Panc1 (cell line): Measurements from ENCODE around the gene JAZF1. TPM values are rescaled to one million over a fixed set of nuclear protein-coding genes. Genes with fewer than 3 reads are reported as not detected.

Experiments
- ATAC-seq: fragments of 200-7000 bp; cut with Tn5 transposase; 2 replicates; pipeline ENCODE4 v1.9.1; 2020; ENCODE audit warnings: mild to moderate bottlenecking, moderate library complexity
- BruUV-seq: library from RNA; stranded (reverse); fragments of 400-500 nt; replicated peaks from 2 replicates; lab custom pipeline; 2021; lab: Mats Ljungman, UMichigan
- CTCF ChIA-PET: fragments of 300-600 bp; sonication (Branson Sonifier 250); formaldehyde crosslinking; loops from one replicate; lab custom pipeline; 2022; ENCODE audit warnings: antibody characterized with exemption; lab: Charles Lee
- POLR2A ChIA-PET: fragments of 300-600 bp; sonication (Branson Sonifier 250); formaldehyde crosslinking; loops from one replicate; lab custom pipeline; 2022; ENCODE audit warnings: antibody characterized with exemption; lab: Charles Lee
- DNase-seq: peaks from one replicate; pipeline ENCODE4 v3.0.0-alpha.2; 2010; ENCODE audit warnings: low read depth, low spot score
- H3K27ac ChIP-seq: 2 replicates; pipeline ENCODE4 v1.5.1; 2011; ENCODE audit warnings: mild to moderate bottlenecking, low read length, inconsistent platforms
- H3K27me3 ChIP-seq: fragments of 200-500 bp; sonication (Bioruptor generic); 2 replicates; pipeline ENCODE4 v1.6.0; 2014; ENCODE audit warnings: low read length, inconsistent platforms; ENCODE audit not compliant: control insufficient read depth, insufficient read depth
- H3K36me3 ChIP-seq: fragments of 200-500 bp; sonication (Bioruptor generic); 2 replicates; pipeline ENCODE4 v1.5.1; 2014; ENCODE audit warnings: inconsistent platforms, mild to moderate bottlenecking, low read length, moderate library complexity; ENCODE audit not compliant: control insufficient read depth, insufficient read depth
- H3K4me1 ChIP-seq: 2 replicates; pipeline ENCODE4 v1.5.1; 2011; ENCODE audit warnings: inconsistent platforms, mild to moderate bottlenecking, low read length, moderate library complexity; ENCODE audit not compliant: control insufficient read depth, insufficient read depth
- H3K4me3 ChIP-seq, 2 experiments: 2 replicates each; pipeline ENCODE4 v1.5.1; 2011 to 2012; ENCODE audit warnings: low read depth in 2 of 2, low read length in 2 of 2, mild to moderate bottlenecking in 2 of 2, inconsistent platforms in 1 of 2, moderate library complexity in 1 of 2
- H3K9me3 ChIP-seq: fragments of 200-500 bp; sonication (Bioruptor generic); 2 replicates; pipeline ENCODE4 v1.5.1; 2014; ENCODE audit warnings: low read depth, mild to moderate bottlenecking, inconsistent platforms, low read length, moderate library complexity; ENCODE audit not compliant: control insufficient read depth, insufficient read depth
- CTCF ChIP-seq: fragments of 450-650 bp; IDR thresholded peaks from 2 replicates; pipeline ENCODE4 v1.5.1; 2017; ENCODE audit warnings: mild to moderate bottlenecking
- POLR2AphosphoS5 ChIP-seq: IDR thresholded peaks from 2 replicates; pipeline ENCODE4 v1.6.1; 2012; ENCODE audit warnings: mild to moderate bottlenecking, low read depth, low read length, moderate library complexity
- REST ChIP-seq, 2 experiments: IDR thresholded peaks; 2 replicates each; pipeline ENCODE4 v1.6.1; 2011 to 2012; ENCODE audit warnings: low read depth in 2 of 2, control low read depth in 1 of 2, low read length in 1 of 2, mild to moderate bottlenecking in 1 of 2, moderate library complexity in 1 of 2; ENCODE audit not compliant: insufficient read depth in 1 of 2
- SIN3A ChIP-seq: IDR thresholded peaks from 2 replicates; pipeline ENCODE4 v1.6.1; 2012; ENCODE audit warnings: low read depth, mild to moderate bottlenecking, low read length, moderate library complexity, borderline replicate concordance; ENCODE audit not compliant: insufficient read depth
- TCF7L2 ChIP-seq: IDR thresholded peaks from 2 replicates; pipeline ENCODE4 v1.6.1; 2011; ENCODE audit warnings: mild to moderate bottlenecking, low read depth, low read length, inconsistent platforms
- in situ Hi-C: cut with HindIII; loops from 2 replicates; pipeline ENCODE4 v1.10.0; 2016; ENCODE audit warnings: low sequenced_read_pairs, low pct_unique_long_range_greater_than_20kb
- intact Hi-C: fragments of 100-400 bp; cut with micrococcal nuclease; formaldehyde crosslinking; loops from one replicate; pipeline ENCODE4 v1.10.0; 2022; ENCODE audit not compliant: unreplicated experiment
- total RNA-seq: library from RNA; stranded (reverse); gene quantifications from one replicate; pipeline ENCODE4 v1.2.1, GENCODE V29; 2021; ENCODE audit not compliant: unreplicated experiment

The JAZF1 gene
- total RNA-seq, 1 experiment from 2014 or later = 8.8 TPM

GRCh38 chr7:28126410-28127041 is 54.1 kb downstream of the JAZF1 start:
- BruUV-seq = no TSS peak
- POLR2A ChIA-PET = no interaction called here

More at GRCh38 chr7:28126410-28127041, 54.1 kb downstream of the JAZF1 start:
- no peak overlapping the region for H3K4me3 ChIP-seq
- in situ Hi-C loops = no loop called here
- CTCF ChIA-PET = interaction anchor here (0.7 kb wide), 1 partner anchor 1615 kb away, joined by 14 read pairs; no protein-coding TSS in a partner anchor
- ATAC-seq = no peak
- no peak for DNase-seq
- intact Hi-C loops = no loop called here
- H3K9me3 ChIP-seq = no peaks in the 10 kb centered on the region
- TF ChIP-seq TCF7L2 (no peak), SIN3A (no peak), CTCF (no peak), REST (IDR thresholded peaks at IDR 0.05; ENCODE audit: insufficient read depth in 1 of 2, low read depth in 2 of 2, low read length in 1 of 2) (no peak), POLR2AphosphoS5 (no peak)
- no peaks in the 10 kb centered on the region for H3K4me1 ChIP-seq
- H3K36me3 ChIP-seq = no peaks in the 10 kb centered on the region
- no peaks in the 10 kb centered on the region for H3K27me3 ChIP-seq
- H3K27ac ChIP-seq = no peak overlapping the region
